ENCODE data around the gene CACNA2D3. TPM values are rescaled to one million over a fixed set of nuclear protein-coding genes. Genes with fewer than 3 reads are reported as not detected.

Gene CACNA2D3
- total and polyA plus RNA-seq, 2 donors from 2014 or later, result 5.7 to 11.2 TPM

DNA sequence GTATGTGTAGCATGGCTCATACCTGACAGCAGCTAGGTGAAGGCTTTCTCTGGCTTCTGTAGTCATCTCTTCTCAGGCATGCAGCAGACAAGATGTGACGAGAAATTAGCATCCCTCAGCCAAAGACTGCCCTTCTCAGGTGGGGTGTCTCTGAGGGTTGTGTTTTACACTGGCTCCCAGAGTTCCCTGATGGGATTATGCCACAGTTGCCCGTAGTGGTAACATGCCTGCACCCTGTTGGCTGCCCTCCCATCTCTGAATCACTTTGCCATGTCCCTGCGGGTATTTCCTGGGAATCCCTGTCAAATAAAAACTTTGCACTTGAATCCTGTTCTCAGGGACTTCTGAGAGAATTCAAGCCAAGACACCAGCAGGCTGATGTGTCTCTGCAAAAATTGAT, 735.0 kb downstream of the CACNA2D3 start:
- H3K9me3 ChIP-seq (ENCODE audit: control insufficient read depth in 2 of 3, insufficient read depth in 1 of 3, low read length in 3 of 3), result no peaks in the 10 kb centered on the region
- no peaks in the 10 kb centered on the region for H3K27me3 ChIP-seq (ENCODE audit: control insufficient read depth, insufficient read depth, low read length)
- H3K4me3 ChIP-seq (ENCODE audit: low read length in 3 of 3), result no peak overlapping the region
- DNase-seq, result no peak
- H3K4me1 ChIP-seq (ENCODE audit: control insufficient read depth in 2 of 3, insufficient read depth in 2 of 3, low read depth in 1 of 3, low read length in 3 of 3), result no peaks in the 10 kb centered on the region
- H3K27ac ChIP-seq (ENCODE audit: low read depth in 2 of 2, low read length in 2 of 2), result no peak overlapping the region
- FAIRE-seq, result no peak
- no peaks in the 10 kb centered on the region for H3K36me3 ChIP-seq (ENCODE audit: control insufficient read depth in 2 of 3, insufficient read depth in 3 of 3, low read length in 3 of 3)
- no peak overlapping the region for H3K9ac ChIP-seq (ENCODE audit: low read length in 3 of 3)
- TF ChIP-seq, protein P1, sequence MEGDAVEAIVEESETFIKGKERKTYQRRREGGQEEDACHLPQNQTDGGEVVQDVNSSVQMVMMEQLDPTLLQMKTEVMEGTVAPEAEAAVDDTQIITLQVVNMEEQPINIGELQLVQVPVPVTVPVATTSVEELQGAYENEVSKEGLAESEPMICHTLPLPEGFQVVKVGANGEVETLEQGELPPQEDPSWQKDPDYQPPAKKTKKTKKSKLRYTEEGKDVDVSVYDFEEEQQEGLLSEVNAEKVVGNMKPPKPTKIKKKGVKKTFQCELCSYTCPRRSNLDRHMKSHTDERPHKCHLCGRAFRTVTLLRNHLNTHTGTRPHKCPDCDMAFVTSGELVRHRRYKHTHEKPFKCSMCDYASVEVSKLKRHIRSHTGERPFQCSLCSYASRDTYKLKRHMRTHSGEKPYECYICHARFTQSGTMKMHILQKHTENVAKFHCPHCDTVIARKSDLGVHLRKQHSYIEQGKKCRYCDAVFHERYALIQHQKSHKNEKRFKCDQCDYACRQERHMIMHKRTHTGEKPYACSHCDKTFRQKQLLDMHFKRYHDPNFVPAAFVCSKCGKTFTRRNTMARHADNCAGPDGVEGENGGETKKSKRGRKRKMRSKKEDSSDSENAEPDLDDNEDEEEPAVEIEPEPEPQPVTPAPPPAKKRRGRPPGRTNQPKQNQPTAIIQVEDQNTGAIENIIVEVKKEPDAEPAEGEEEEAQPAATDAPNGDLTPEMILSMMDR (IDR thresholded peaks at IDR 0.05; ENCODE audit: borderline replicate concordance, extremely low read depth, insufficient read depth), result no peak
- intact Hi-C loops (cut with DNase I), result no loop called here

DNA sequence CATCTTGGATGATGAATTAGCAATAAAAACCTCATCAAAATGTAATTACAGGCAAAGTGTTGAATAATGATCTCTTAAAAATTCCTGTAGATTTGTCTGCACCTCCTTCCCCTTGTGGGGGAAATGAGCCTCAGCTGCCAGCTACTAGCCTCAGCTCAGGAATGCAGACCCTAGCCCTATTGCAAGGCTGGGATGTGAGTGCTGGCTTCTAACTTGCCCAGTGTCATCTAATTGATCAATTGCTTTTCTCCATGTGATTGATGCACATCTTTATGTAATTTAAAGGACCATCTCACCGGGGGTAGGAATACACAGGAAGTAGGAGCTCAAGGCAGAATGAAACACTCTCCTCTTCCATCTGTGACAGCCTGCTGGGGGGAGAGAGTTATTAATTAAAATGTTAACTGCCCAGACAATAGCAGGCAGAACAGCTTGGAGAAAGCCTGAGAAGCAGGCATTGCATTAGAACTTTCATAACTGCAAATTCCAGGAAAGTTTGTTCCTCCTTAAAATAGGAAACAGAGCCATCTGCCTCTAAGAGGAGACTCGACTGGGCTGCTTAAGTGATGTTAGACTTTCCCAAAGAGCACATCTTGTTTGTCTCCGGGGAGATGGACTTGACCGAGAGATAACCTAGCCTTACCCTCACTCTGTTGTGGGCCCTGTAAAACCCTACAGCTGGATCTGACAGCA, 735.9 kb downstream of the CACNA2D3 start:
- no peak overlapping the region for H3K4me3 ChIP-seq (ENCODE audit: low read length in 3 of 3)
- no peaks in the 10 kb centered on the region for H3K27me3 ChIP-seq (ENCODE audit: control insufficient read depth, insufficient read depth, low read length)
- DNase-seq, result peak in 1 of 5 donors; percentile 41
- H3K36me3 ChIP-seq (ENCODE audit: control insufficient read depth in 2 of 3, insufficient read depth in 3 of 3, low read length in 3 of 3), result no peaks in the 10 kb centered on the region
- intact Hi-C loops (cut with DNase I), result no loop called here
- no peak overlapping the region for H3K9ac ChIP-seq (ENCODE audit: low read length in 3 of 3)
- TF ChIP-seq, protein P1 (IDR thresholded peaks at IDR 0.05; ENCODE audit: borderline replicate concordance, extremely low read depth, insufficient read depth), result no peak
- no peak for FAIRE-seq
- H3K27ac ChIP-seq (ENCODE audit: low read depth in 2 of 2, low read length in 2 of 2), result no peak overlapping the region
- no peaks in the 10 kb centered on the region for H3K4me1 ChIP-seq (ENCODE audit: control insufficient read depth in 2 of 3, insufficient read depth in 2 of 3, low read depth in 1 of 3, low read length in 3 of 3)
- no peaks in the 10 kb centered on the region for H3K9me3 ChIP-seq (ENCODE audit: control insufficient read depth in 2 of 3, insufficient read depth in 1 of 3, low read length in 3 of 3)

DNA sequence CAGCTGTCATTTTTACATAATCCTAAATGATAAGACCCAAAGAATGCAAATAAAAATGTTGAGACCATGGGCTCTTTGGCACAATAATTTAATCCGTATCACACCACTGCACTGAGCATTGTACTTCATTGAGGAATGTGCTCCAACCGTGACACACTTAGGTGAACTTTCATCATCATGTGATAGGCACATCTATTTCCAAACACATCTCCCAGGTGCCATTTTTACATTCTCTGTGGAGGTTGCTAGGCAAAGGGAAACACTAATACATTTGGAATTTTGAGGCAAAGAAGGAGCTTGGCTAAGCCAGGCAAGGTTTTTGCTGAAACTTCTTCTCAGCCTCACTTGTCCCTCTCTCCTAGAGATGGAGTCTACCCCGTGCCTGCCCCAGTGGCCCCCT, 736.8 kb downstream of the CACNA2D3 start:
- Histone ChIP-seq H3K27ac (ENCODE audit: low read depth in 2 of 2, low read length in 2 of 2) (no peak overlapping the region), H3K27me3 (ENCODE audit: control insufficient read depth, insufficient read depth, low read length) (no peaks in the 10 kb centered on the region), H3K36me3 (ENCODE audit: control insufficient read depth in 2 of 3, insufficient read depth in 3 of 3, low read length in 3 of 3) (no peaks in the 10 kb centered on the region), H3K4me3 (ENCODE audit: low read length in 3 of 3) (no peak overlapping the region), H3K9ac (ENCODE audit: low read length in 3 of 3) (no peak overlapping the region), H3K4me1 (ENCODE audit: control insufficient read depth in 2 of 3, insufficient read depth in 2 of 3, low read depth in 1 of 3, low read length in 3 of 3) (no peaks in the 10 kb centered on the region), H3K9me3 (ENCODE audit: control insufficient read depth in 2 of 3, insufficient read depth in 1 of 3, low read length in 3 of 3) (no peaks in the 10 kb centered on the region)
- DNase-seq, result no peak
- TF ChIP-seq, protein P1 (IDR thresholded peaks at IDR 0.05; ENCODE audit: borderline replicate concordance, extremely low read depth, insufficient read depth), result no peak
- intact Hi-C loops (cut with DNase I), result no loop called here
- no peak for FAIRE-seq

Measured in kidney (tissue), 14 donors.